ENCODE results near the gene TESK2.

DNA sequence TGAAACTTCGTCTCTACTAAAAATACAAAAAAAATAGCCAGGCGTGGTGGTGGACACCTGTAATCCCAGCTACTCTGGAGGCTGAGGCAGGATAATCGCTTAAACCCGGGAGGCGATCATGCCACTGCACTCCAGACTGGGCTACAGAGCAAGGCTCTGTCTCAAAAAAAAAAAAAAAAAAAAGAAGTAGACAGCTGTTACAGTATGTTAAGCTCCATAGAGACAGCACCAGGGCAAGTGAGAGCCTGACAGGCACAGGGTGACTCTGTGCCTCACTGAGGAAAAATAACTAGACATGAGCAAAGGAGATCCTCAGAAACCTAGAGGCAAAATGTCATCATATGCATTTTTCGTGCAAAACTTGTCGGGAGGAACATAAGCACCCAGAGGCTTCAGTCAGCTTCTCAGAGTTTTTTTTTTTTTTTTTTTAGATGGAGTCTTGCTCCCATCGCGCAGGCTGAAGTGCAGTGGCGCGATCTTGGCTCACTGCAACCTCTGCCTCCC, 39.7 kb upstream of the TESK2 start:
- TF ChIP-seq, protein P1, sequence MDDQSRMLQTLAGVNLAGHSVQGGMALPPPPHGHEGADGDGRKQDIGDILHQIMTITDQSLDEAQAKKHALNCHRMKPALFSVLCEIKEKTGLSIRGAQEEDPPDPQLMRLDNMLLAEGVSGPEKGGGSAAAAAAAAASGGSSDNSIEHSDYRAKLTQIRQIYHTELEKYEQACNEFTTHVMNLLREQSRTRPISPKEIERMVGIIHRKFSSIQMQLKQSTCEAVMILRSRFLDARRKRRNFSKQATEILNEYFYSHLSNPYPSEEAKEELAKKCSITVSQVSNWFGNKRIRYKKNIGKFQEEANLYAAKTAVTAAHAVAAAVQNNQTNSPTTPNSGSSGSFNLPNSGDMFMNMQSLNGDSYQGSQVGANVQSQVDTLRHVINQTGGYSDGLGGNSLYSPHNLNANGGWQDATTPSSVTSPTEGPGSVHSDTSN (CRISPR knock-in tag; IDR thresholded peaks at IDR 0.05; ENCODE audit: borderline replicate concordance), result no peak
- no peak for TF ChIP-seq FOSL2 (CRISPR knock-in tag; IDR thresholded peaks at IDR 0.05)
- TF ChIP-seq MTA1 (CRISPR knock-in tag; IDR thresholded peaks at IDR 0.05; ENCODE audit: borderline replicate concordance), result no peak
- no peak for TF ChIP-seq HDAC2 (CRISPR knock-in tag; IDR thresholded peaks at IDR 0.05)
- no peak for TF ChIP-seq ZNF10 (CRISPR knock-in tag; IDR thresholded peaks at IDR 0.05; ENCODE audit: borderline replicate concordance, low read depth)
- no peak for TF ChIP-seq GLI4 (CRISPR knock-in tag; IDR thresholded peaks at IDR 0.05; ENCODE audit: borderline replicate concordance)
